Activated naive CD4-positive, alpha-beta T cell treated with anti-CD3 and anti-CD28 coated beads, Interleukin-2, amount 50 U/mL, for 72 hours (primary cell): ENCODE data around the gene PARP1. TPM values are rescaled to one million over a fixed set of nuclear protein-coding genes. Genes with fewer than 3 reads are reported as not detected.

Experiments used
- ATAC-seq, 2 donors: fragments of 150-1000 bp; cut with Tn5 transposase; 2 replicates each; pipeline ENCODE4 v1.10.0; 2021; ENCODE audit warnings: mild to moderate bottlenecking in 2 of 2, moderate library complexity in 2 of 2
- DNase-seq, 2 donors: peaks; one replicate each; pipeline ENCODE4 v3.0.0; 2021 to 2022; ENCODE audit warnings: low spot score in 2 of 2
- H3K27ac Mint-ChIP-seq, 2 donors: one replicate each; pipeline ENCODE4 v1.8.0; 2022; ENCODE audit warnings: mild to moderate bottlenecking in 2 of 2, mixed read lengths in 2 of 2
- H3K36me3 Mint-ChIP-seq, 2 donors: one replicate each; pipeline ENCODE4 v1.8.0; 2022; ENCODE audit warnings: mixed read lengths in 2 of 2
- H3K9me3 Mint-ChIP-seq, 2 donors: one replicate each; pipeline ENCODE4 v1.8.0; 2022; ENCODE audit warnings: mixed read lengths in 2 of 2
- total RNA-seq, 2 donors: library from RNA; stranded (reverse); gene quantifications; one replicate each; pipeline ENCODE4 v1.2.3, GENCODE V29; 2022

The PARP1 gene
- total RNA-seq, 2 donors from 2014 or later, result 176 to 234 TPM

- DNase-seq, result no peak
- no peak overlapping the region for H3K27ac Mint-ChIP-seq
- H3K36me3 Mint-ChIP-seq, result peaks cover 32 to 57% of the 10 kb centered on the region in 2 donors
- no peaks in the 10 kb centered on the region for H3K9me3 Mint-ChIP-seq
- no peak for ATAC-seq
Observed at GRCh38 chr1:226401355-226402303, 6.3 kb downstream of the PARP1 start.

GRCh38 chr1:226400519-226401354, 7.2 kb downstream of the PARP1 start:
- Mint-ChIP-seq H3K36me3 (peaks cover 25 to 53% of the 10 kb centered on the region in 2 donors), H3K27ac (no peak overlapping the region), H3K9me3 (no peaks in the 10 kb centered on the region)
- ATAC-seq (no peak), DNase-seq (no peak)

- Mint-ChIP-seq H3K9me3 (no peaks in the 10 kb centered on the region), H3K27ac (no peak overlapping the region), H3K36me3 (peaks cover 25 to 62% of the 10 kb centered on the region in 2 donors)
- no peak for ATAC-seq
- no peak for DNase-seq
Observed at GRCh38 chr1:226397955-226398636, 9.8 kb downstream of the PARP1 start.

- no peak overlapping the region for H3K27ac Mint-ChIP-seq
- DNase-seq (no peak), ATAC-seq (no peak)
- H3K9me3 Mint-ChIP-seq, result no peaks in the 10 kb centered on the region
- H3K36me3 Mint-ChIP-seq, result peaks cover 26 to 62% of the 10 kb centered on the region in 2 donors
Observed at GRCh38 chr1:226397011-226397926, 10.6 kb downstream of the PARP1 start.

- DNase-seq (no peak), ATAC-seq (no peak)
- Mint-ChIP-seq H3K27ac (no peak overlapping the region), H3K9me3 (no peaks in the 10 kb centered on the region), H3K36me3 (peaks cover 30 to 47% of the 10 kb centered on the region in 2 donors)
Observed at GRCh38 chr1:226395753-226396152, 12.1 kb downstream of the PARP1 start.

GRCh38 chr1:226394462-226394861, 13.4 kb downstream of the PARP1 start:
- no peaks in the 10 kb centered on the region for H3K9me3 Mint-ChIP-seq
- DNase-seq (no peak), ATAC-seq (no peak)
- H3K27ac Mint-ChIP-seq, result no peak overlapping the region
- peaks cover 17 to 34% of the 10 kb centered on the region in 2 donors for H3K36me3 Mint-ChIP-seq

- H3K36me3 Mint-ChIP-seq, result peaks cover 14 to 24% of the 10 kb centered on the region in 2 donors
Observed at GRCh38 chr1:226390681-226391080, 17.2 kb downstream of the PARP1 start.

GRCh38 chr1:226388131-226388530, 19.8 kb downstream of the PARP1 start:
- H3K36me3 Mint-ChIP-seq, result peaks cover 6 to 29% of the 10 kb centered on the region in 2 donors
- H3K27ac Mint-ChIP-seq, result no peak overlapping the region

More at GRCh38 chr1:226390681-226391080, 17.2 kb downstream of the PARP1 start:
- ATAC-seq (no peak), DNase-seq (no peak)
- Mint-ChIP-seq H3K27ac (no peak overlapping the region), H3K9me3 (no peaks in the 10 kb centered on the region)

GRCh38 chr1:226384717-226385116, 23.2 kb downstream of the PARP1 start:
- Mint-ChIP-seq H3K27ac (no peak overlapping the region), H3K9me3 (no peaks in the 10 kb centered on the region), H3K36me3 (peaks cover 21 to 34% of the 10 kb centered on the region in 2 donors)
- DNase-seq (no peak), ATAC-seq (no peak)

More at GRCh38 chr1:226388131-226388530, 19.8 kb downstream of the PARP1 start:
- no peak for ATAC-seq
- H3K9me3 Mint-ChIP-seq, result no peaks in the 10 kb centered on the region
- no peak for DNase-seq

GRCh38 chr1:226384040-226384439, 23.9 kb downstream of the PARP1 start:
- Mint-ChIP-seq H3K36me3 (peaks cover 22 to 36% of the 10 kb centered on the region in 2 donors), H3K27ac (peak overlapping the region in 1 of 2 donors; percentile 37), H3K9me3 (no peaks in the 10 kb centered on the region)
- DNase-seq (no peak), ATAC-seq (no peak)

GRCh38 chr1:226382030-226382429, 25.9 kb downstream of the PARP1 start:
- Mint-ChIP-seq H3K27ac (peak overlapping the region in 1 of 2 donors; percentile 50), H3K9me3 (no peaks in the 10 kb centered on the region), H3K36me3 (peaks cover 17 to 29% of the 10 kb centered on the region in 2 donors)
- ATAC-seq, result no peak
- DNase-seq, result no peak

GRCh38 chr1:226381226-226381998, 26.5 kb downstream of the PARP1 start:
- H3K27ac Mint-ChIP-seq, result peak overlapping the region; percentile 59 to 91
- ATAC-seq (no peak), DNase-seq (no peak)
- no peaks in the 10 kb centered on the region for H3K9me3 Mint-ChIP-seq
- peaks cover 22 to 35% of the 10 kb centered on the region in 2 donors for H3K36me3 Mint-ChIP-seq

- Mint-ChIP-seq H3K27ac (peak overlapping the region in 1 of 2 donors; percentile 50), H3K9me3 (no peaks in the 10 kb centered on the region), H3K36me3 (peaks cover 29 to 39% of the 10 kb centered on the region in 2 donors)
- DNase-seq (no peak), ATAC-seq (no peak)
Observed at GRCh38 chr1:226378071-226378470, 29.8 kb downstream of the PARP1 start.

- Mint-ChIP-seq H3K36me3 (peaks cover 37 to 44% of the 10 kb centered on the region in 2 donors), H3K27ac (peak overlapping the region in 1 of 2 donors; percentile 26), H3K9me3 (no peaks in the 10 kb centered on the region)
- DNase-seq (no peak), ATAC-seq (no peak)
Observed at GRCh38 chr1:226376300-226376699, 31.6 kb downstream of the PARP1 start.

- peak overlapping the region in 1 of 2 donors; percentile 81 for H3K27ac Mint-ChIP-seq
- DNase-seq (no peak), ATAC-seq (no peak)
- no peaks in the 10 kb centered on the region for H3K9me3 Mint-ChIP-seq
- H3K36me3 Mint-ChIP-seq, result peaks cover 20 to 27% of the 10 kb centered on the region in 2 donors
Observed at GRCh38 chr1:226373376-226373775, 34.5 kb downstream of the PARP1 start.
